B cell (primary cell): Measurements from ENCODE around the gene CES3. TPM values are rescaled to one million over a fixed set of nuclear protein-coding genes. Genes with fewer than 3 reads are reported as not detected.
"Not testable (repeated sequence)": the region's sequence is repeated elsewhere in the genome, so short reads cannot be mapped to it uniquely, and the experiment has no call there.

ENCODE experiments used
- ATAC-seq: fragments of 200-7000 bp; cut with Tn5 transposase; one replicate; pipeline ENCODE4 v1.10.0; 2021; ENCODE audit warnings: low read depth, mild to moderate bottlenecking, moderate number of reproducible peaks, moderate library complexity
- CTCF ChIA-PET: fragments of 350-600 bp; sonication (Branson Sonifier 250); formaldehyde crosslinking; loops from one replicate; lab custom pipeline; 2021; ENCODE audit warnings: antibody characterized with exemption, inconsistent platforms; lab: Charles Lee
- POLR2A ChIA-PET: fragments of 350-600 bp; sonication (Branson Sonifier 250); formaldehyde crosslinking; loops from one replicate; lab custom pipeline; 2021; ENCODE audit warnings: antibody characterized with exemption; lab: Charles Lee
- DNase-seq: peaks from one replicate; pipeline ENCODE4 v3.0.0; 2013
- H2AFZ ChIP-seq: 2 replicates; pipeline ENCODE4 v1.6.1; 2012; ENCODE audit warnings: mild to moderate bottlenecking, low read depth, low read length; ENCODE audit not compliant: insufficient read depth, poor library complexity, severe bottlenecking
- H3K27ac ChIP-seq, 2 donors: 1 replicate in 1 of 2; 2 replicates in 1 of 2; pipeline ENCODE4 v1.5.1; 2012 to 2013; ENCODE audit warnings: low read length in 2 of 2, mild to moderate bottlenecking in 2 of 2, moderate library complexity in 1 of 2
- H3K27me3 ChIP-seq, 4 experiments: fragments of 200-600 bp in 1 of 4; sonication (generic) in 1 of 4; replicated peaks in 1 of 4; 1 replicate in 2 of 4; 2 replicates in 2 of 4; pipeline versions ENCODE4 v1.6.1 to v1.7.0; 2013 to 2016; ENCODE audit warnings: low read length in 3 of 4, mild to moderate bottlenecking in 2 of 4, mixed read lengths in 1 of 4, moderate library complexity in 1 of 4; ENCODE audit not compliant: insufficient read depth in 4 of 4, control insufficient read depth in 3 of 4; ENCODE audit errors: control extremely low read depth in 1 of 4
- H3K36me3 ChIP-seq, 2 experiments: replicated peaks in 1 of 2; 1 replicate in 1 of 2; 2 replicates in 1 of 2; pipeline versions ENCODE4 v1.6.1 to v1.7.1; 2013; ENCODE audit warnings: low read length in 1 of 2; ENCODE audit not compliant: insufficient read depth in 2 of 2, control insufficient read depth in 1 of 2; ENCODE audit errors: control extremely low read depth in 1 of 2, extremely low read depth in 1 of 2
- H3K4me1 ChIP-seq, 2 donors: fragments of 200-600 bp in 1 of 2; sonication (generic) in 1 of 2; 1 replicate in 1 of 2; 2 replicates in 1 of 2; pipeline versions ENCODE4 v1.5.1 to v1.6.1; 2013 to 2017; ENCODE audit warnings: low read length in 2 of 2; ENCODE audit not compliant: control insufficient read depth in 2 of 2, insufficient read depth in 2 of 2
- H3K4me2 ChIP-seq: replicated peaks from 2 replicates; pipeline ENCODE3; 2012; ENCODE audit warnings: mild to moderate bottlenecking, low read depth, low read length; ENCODE audit not compliant: poor library complexity, severe bottlenecking
- H3K4me3 ChIP-seq, 5 experiments: fragments of 200-600 bp in 1 of 5; sonication (generic) in 1 of 5; 1 replicate in 3 of 5; 2 replicates in 2 of 5; pipeline versions ENCODE4 v1.5.1 to v1.7.0; 2011 to 2016; ENCODE audit warnings: low read length in 4 of 5, mild to moderate bottlenecking in 4 of 5, low read depth in 2 of 5, control low read depth in 1 of 5, moderate library complexity in 1 of 5; ENCODE audit not compliant: insufficient read depth in 1 of 5; ENCODE audit errors: control extremely low read depth in 1 of 5, extremely low read depth in 1 of 5
- H3K79me2 ChIP-seq: fragments of 200-600 bp; sonication (generic); one replicate; pipeline ENCODE4 v1.6.0; 2016; ENCODE audit warnings: low read length; ENCODE audit not compliant: control insufficient read depth, insufficient read depth
- H3K9ac ChIP-seq: fragments of 200-600 bp; sonication (generic); 2 replicates; pipeline ENCODE4 v1.6.1; 2017; ENCODE audit warnings: mild to moderate bottlenecking, low read length, moderate library complexity
- H3K9me3 ChIP-seq, 3 donors: one replicate each; pipeline versions ENCODE4 v1.6.1 to v1.7.1; 2013; ENCODE audit warnings: low read length in 2 of 3; ENCODE audit not compliant: control insufficient read depth in 2 of 3, insufficient read depth in 1 of 3; ENCODE audit errors: control extremely low read depth in 1 of 3
- H4K20me1 ChIP-seq: 2 replicates; pipeline ENCODE4 v1.6.0; 2012; ENCODE audit warnings: mild to moderate bottlenecking, low read length; ENCODE audit not compliant: insufficient read depth, control insufficient read depth, poor library complexity, severe bottlenecking
- H3K27ac Mint-ChIP-seq: one replicate; pipeline ENCODE4 v1.8.0; 2021; ENCODE audit warnings: mixed read lengths
- H3K27me3 Mint-ChIP-seq: one replicate; pipeline ENCODE4 v1.8.0; 2021; ENCODE audit warnings: mixed read lengths
- H3K4me1 Mint-ChIP-seq: one replicate; pipeline ENCODE4 v1.8.0; 2021; ENCODE audit warnings: mixed read lengths
- H3K4me3 Mint-ChIP-seq: one replicate; pipeline ENCODE4 v1.8.0; 2021; ENCODE audit warnings: mixed read lengths
- H3K9me3 Mint-ChIP-seq: one replicate; pipeline ENCODE4 v1.8.0; 2022; ENCODE audit warnings: mixed read lengths; ENCODE audit not compliant: insufficient read depth
- EZH2 ChIP-seq: IDR thresholded peaks from 2 replicates; pipeline ENCODE4 v1.6.1; 2012; ENCODE audit warnings: borderline replicate concordance, low read depth, mild to moderate bottlenecking, moderate library complexity, low read length; ENCODE audit not compliant: insufficient read depth, poor library complexity, severe bottlenecking
- WGBS: methylation state at CpG from one replicate; pipeline ENCODE4 v1.1.5; 2013; ENCODE audit warnings: missing lambda C conversion rate; ENCODE audit not compliant: insufficient coverage; 5-methylcytosine and 5-hydroxymethylcytosine counted together
- intact Hi-C: fragments of 100-400 bp; cut with micrococcal nuclease; formaldehyde crosslinking; loops from one replicate; pipeline ENCODE4 v1.10.0; 2022
- polyA plus RNA-seq: library from polyadenylated mRNA; depleted of rRNA; stranded (reverse); fragments of >200 nt; gene quantifications from 2 replicates; pipeline ENCODE4 v1.2.3, GENCODE V29; 2012
- total RNA-seq, 2 donors: library from RNA; stranded (reverse); fragments of 120-200 nt in 1 of 2; gene quantifications; 1 replicate in 1 of 2; 2 replicates in 1 of 2; pipeline versions ENCODE4 v1.2.3 to v1.2.4, GENCODE V29; 2013 to 2022

CES3 gene
- total and polyA plus RNA-seq, 2 donors (not counting 1 experiment from before 2014, with no cell fraction given), result 0.25 to 0.42 TPM

- WGBS, result 82% methylated on average over 2 of the region's 2 CpGs
- ATAC-seq (no peak), DNase-seq (no peak)
- ChIA-PET POLR2A (no interaction called here), CTCF (interaction anchor here (1.3 to 1.8 kb wide), 2 partner anchors 111 to 159 kb away, joined by 3 to 5 read pairs; partner anchors contain the start of gene B3GNT9)
- Histone ChIP-seq H3K4me3 (no peak overlapping the region), H3K4me2 (no peak overlapping the region), H3K27ac (no peak overlapping the region), H2AFZ (no peak overlapping the region), H3K9me3 (no peaks in the 10 kb centered on the region), H3K4me1 (no peaks in the 10 kb centered on the region), H4K20me1 (no peaks in the 10 kb centered on the region), H3K27me3 (no peaks in the 10 kb centered on the region), H3K9ac (no peak overlapping the region), H3K79me2 (no peaks in the 10 kb centered on the region), H3K36me3 (no peaks in the 10 kb centered on the region)
- H3K4me1 Mint-ChIP-seq, result no peaks in the 10 kb centered on the region
- TF ChIP-seq EZH2, result no peak
- H3K27ac Mint-ChIP-seq, result no peak overlapping the region
- H3K9me3 Mint-ChIP-seq, result no peaks in the 10 kb centered on the region
- H3K27me3 Mint-ChIP-seq, result peaks cover 4% of the 10 kb centered on the region
- intact Hi-C loops, result no loop called here
- no peak overlapping the region for H3K4me3 Mint-ChIP-seq
Observed at GRCh38 chr16:66991545-66992077, 30.5 kb downstream of the CES3 start.

- CTCF ChIA-PET, result interaction anchor here (0.6 to 1.0 kb wide), 2 partner anchors 17 to 161 kb away, joined by 3 read pairs; no protein-coding TSS in a partner anchor
- H3K4me3 Mint-ChIP-seq, H3K79me2 ChIP-seq, H3K27ac Mint-ChIP-seq, H3K27me3 Mint-ChIP-seq, H4K20me1 ChIP-seq, intact Hi-C loops, H3K4me1 ChIP-seq, H2AFZ ChIP-seq, H3K27me3 ChIP-seq, H3K4me3 ChIP-seq, H3K36me3 ChIP-seq, H3K9me3 Mint-ChIP-seq, H3K4me2 ChIP-seq, DNase-seq, H3K27ac ChIP-seq, H3K9me3 ChIP-seq, ATAC-seq, H3K9ac ChIP-seq, POLR2A ChIA-PET, H3K4me1 Mint-ChIP-seq: not testable (repeated sequence)
- WGBS, result 95% methylated on average over 7 of the region's 12 CpGs
Observed at GRCh38 chr16:66993558-66993957, 32.5 kb downstream of the CES3 start.
